GM06990 (cell line): Measurements from ENCODE around the gene UTS2R.
"Not testable (repeated sequence)": the region's sequence is repeated elsewhere in the genome, so short reads cannot be mapped to it uniquely, and the experiment has no call there.

ENCODE experiments used
- DNase-seq: peaks from one replicate; pipeline ENCODE4 v3.0.0-alpha.2; 2011; ENCODE audit not compliant: insufficient read length; ENCODE audit errors: extremely low read depth
- H3K27me3 ChIP-seq: replicated peaks from 2 replicates; pipeline ENCODE4 v1.6.0; 2011; ENCODE audit warnings: low read length; ENCODE audit not compliant: control insufficient read depth, insufficient read depth
- H3K36me3 ChIP-seq: 2 replicates; pipeline ENCODE4 v1.5.1; 2011; ENCODE audit warnings: low read length; ENCODE audit not compliant: control insufficient read depth, insufficient read depth
- H3K4me3 ChIP-seq: replicated peaks from 2 replicates; pipeline ENCODE4 v1.5.1; 2011; ENCODE audit warnings: low read depth, mild to moderate bottlenecking, control low read depth, low read length
- TF ChIP-seq, protein P1 (sequence below): IDR thresholded peaks from 2 replicates; pipeline ENCODE4 v1.5.1; 2011; ENCODE audit warnings: low read length, control low read depth, mild to moderate bottlenecking, inconsistent platforms; ENCODE audit not compliant: insufficient read depth, poor library complexity, severe bottlenecking

The UTS2R gene

DNA sequence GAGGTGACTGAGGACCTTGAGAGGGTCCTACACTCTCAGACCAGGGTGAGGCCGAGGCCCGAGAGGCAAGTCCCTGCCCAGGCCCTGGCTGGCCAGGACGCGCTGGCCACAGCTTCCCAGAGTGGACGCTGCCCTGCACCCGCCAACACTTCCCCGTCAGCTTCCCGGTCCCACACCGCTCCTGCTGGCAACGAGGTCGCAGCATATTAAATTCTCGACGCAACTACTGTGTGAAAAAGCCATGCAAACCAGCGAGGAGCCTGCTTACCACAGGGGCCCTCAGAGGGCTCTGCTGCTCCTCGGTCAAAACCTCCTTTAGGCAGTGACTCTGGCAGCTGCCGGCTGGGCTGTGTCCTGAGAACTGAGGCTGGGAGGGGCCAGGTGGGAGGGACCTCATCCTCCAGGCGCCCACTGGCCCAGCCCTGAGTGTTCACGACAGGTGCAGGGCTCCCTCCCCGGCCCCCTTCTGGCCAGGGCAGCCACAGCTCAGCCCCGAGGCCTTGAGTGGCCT lies 14.7 kb upstream of the UTS2R start:
- TF ChIP-seq, protein P1, sequence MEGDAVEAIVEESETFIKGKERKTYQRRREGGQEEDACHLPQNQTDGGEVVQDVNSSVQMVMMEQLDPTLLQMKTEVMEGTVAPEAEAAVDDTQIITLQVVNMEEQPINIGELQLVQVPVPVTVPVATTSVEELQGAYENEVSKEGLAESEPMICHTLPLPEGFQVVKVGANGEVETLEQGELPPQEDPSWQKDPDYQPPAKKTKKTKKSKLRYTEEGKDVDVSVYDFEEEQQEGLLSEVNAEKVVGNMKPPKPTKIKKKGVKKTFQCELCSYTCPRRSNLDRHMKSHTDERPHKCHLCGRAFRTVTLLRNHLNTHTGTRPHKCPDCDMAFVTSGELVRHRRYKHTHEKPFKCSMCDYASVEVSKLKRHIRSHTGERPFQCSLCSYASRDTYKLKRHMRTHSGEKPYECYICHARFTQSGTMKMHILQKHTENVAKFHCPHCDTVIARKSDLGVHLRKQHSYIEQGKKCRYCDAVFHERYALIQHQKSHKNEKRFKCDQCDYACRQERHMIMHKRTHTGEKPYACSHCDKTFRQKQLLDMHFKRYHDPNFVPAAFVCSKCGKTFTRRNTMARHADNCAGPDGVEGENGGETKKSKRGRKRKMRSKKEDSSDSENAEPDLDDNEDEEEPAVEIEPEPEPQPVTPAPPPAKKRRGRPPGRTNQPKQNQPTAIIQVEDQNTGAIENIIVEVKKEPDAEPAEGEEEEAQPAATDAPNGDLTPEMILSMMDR: no peak
- DNase-seq: no peak

DNA sequence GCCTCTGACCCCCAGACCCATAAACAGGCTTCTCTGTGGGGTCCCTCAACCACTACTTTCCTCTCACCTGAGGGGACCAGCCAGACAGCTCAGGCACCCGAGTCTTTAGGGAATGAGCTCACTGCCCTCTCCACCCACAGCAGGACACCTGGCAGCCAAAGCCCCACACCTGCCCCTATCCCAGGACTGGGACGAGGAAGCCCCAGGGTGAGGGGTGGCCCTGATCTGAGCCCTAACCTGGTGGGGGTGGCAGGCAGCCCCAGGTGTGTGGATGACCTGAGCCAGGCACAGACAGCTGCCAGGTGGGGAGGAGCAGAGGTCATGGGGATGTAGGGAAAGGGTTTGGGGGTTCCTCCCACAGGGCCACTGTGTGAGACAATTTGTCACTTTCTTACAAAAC lies 14.2 kb upstream of the UTS2R start:
- TF ChIP-seq, protein P1: no peak
- DNase-seq: no peak
- Histone ChIP-seq H3K27me3 (no peaks in the 10 kb centered on the region), H3K36me3 (no peaks in the 10 kb centered on the region), H3K4me3 (no peak overlapping the region)

More for the DNA sequence above, 14.7 kb upstream of the UTS2R start:
- Histone ChIP-seq H3K4me3 (no peak overlapping the region), H3K36me3 (no peaks in the 10 kb centered on the region), H3K27me3 (no peaks in the 10 kb centered on the region)

DNA sequence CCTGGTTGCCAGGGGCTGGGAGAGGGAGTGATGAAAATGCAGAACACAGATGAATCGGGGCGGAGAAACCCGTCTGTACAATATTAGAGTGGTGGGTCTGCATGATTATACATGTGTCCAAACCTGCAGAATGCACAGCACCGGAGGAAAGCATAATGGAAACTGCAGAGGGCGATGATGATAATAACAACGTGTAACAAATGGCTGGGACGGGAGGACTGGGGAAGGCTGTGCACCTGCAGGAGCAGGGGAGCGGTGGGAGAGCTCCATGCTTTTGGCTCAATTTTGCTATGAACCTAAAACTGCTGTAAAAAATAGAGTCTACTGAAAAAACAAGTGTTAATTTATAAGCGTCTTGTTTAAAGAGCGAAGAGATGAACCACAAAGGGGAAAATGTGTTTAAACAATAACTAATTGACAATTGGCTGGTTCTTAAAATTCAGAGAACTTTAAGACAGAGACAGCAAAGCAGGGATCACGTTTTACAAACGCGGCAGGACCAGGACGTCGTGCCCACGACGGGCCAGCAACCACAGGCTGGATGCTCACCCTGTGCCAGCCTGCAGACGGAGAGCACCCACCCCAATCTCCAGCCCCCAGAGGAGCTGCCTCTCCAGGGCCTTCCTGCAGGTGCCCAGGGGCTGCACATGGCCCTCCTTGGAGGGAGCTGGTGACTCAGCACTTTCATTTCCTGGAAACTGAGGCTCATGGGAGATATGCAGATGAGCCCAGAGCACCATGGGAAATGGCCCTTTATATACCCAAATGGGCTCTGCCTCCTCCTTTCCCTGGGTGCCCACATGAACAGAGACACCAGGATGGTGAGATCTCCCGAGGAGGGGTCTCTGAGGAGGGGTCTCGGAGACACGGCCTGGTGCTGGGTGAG lies 12.9 kb upstream of the UTS2R start, which contains the start of gene TEX19:
TSS of gene TEX19 (plus strand) at position 783 of the 886 bp plus-strand sequence. CDS start 2,904 bp downstream, outside the sequence.
- TF ChIP-seq, protein P1: no peak
- DNase-seq: no peak
- H3K36me3 ChIP-seq: no peaks in the 10 kb centered on the region
- no peak within 1 kb of the TSS for H3K4me3 ChIP-seq
- no peaks in the 10 kb centered on the region for H3K27me3 ChIP-seq

DNA sequence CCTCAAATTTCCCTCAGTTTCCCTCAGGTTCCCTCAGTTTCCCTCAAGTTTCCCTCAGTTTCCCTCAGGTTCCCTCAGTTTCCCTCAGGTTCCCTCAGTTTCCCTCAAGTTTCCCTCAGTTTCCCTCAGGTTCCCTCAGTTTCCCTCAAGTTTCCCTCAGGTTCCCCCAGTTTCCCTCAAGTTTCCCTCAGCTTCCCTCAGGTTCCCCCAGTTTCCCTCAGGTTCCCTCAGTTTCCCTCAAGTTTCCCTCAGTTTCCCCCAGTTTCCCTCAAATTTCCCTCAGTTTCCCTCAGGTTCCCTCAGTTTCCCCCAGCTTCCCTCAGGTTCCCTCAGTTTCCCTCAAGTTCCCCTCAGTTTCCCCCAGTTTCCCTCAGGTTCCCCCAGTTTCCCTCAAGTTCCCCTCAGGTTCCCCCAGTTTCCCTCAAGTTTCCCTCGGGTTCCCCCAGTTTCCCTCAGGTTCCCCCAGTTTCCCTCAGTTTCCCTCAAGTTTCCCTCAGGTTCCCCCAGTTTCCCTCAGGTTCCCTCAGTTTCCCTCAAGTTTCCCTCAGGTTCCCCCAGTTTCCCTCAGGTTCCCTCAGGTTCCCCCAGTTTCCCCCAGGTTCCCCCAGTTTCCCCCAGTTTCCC lies 12.0 kb upstream of the UTS2R start:
- not testable (repeated sequence) for H3K27me3 ChIP-seq, H3K36me3 ChIP-seq, DNase-seq, H3K4me3 ChIP-seq

DNA sequence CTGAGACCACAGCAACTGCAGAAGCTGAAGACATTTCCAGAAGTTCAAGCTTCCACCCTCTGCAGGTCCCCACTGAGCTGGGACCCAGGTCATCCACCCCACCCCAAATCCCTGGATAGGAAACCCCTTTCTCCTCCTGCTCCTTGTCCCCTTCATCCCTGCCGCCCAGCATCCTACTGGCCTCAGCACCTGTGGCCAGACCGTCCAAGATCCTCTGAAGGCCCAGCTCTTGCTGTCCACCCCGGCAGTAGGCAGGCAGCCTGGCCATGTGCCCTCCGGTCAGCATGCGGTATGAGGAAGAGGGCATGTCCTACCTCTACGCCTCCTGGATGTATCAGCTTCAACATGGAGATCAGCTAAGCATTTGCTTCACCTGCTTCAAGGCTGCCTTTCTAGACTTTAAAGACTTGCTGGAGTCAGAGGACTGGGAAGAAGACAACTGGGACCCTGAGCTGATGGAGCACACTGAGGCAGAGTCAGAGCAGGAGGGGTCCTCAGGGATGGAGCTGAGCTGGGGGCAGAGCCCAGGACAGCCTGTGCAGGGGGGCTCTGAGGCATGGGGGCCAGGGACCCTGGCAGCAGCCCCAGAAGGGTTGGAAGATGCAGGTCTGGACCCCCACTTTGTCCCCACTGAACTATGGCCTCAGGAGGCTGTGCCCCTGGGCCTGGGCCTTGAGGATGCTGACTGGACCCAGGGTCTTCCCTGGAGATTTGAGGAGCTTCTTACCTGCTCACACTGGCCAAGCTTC lies 9.5 kb upstream of the UTS2R start:
- no peaks in the 10 kb centered on the region for H3K36me3 ChIP-seq
- H3K4me3 ChIP-seq: no peak overlapping the region
- no peaks in the 10 kb centered on the region for H3K27me3 ChIP-seq
- TF ChIP-seq, protein P1: no peak
- no peak for DNase-seq
